CD4-positive, alpha-beta T cell treated with Interleukin-17A for 4 hours (primary cell): ENCODE measurements around the gene TAS1R2.

Experiments used
- DNase-seq: peaks from one replicate; pipeline ENCODE4 v3.0.0-alpha.2; 2020; ENCODE audit warnings: mixed read lengths

The TAS1R2 gene

GRCh38 chr1:18819203-18819602 lies 40.3 kb downstream of the TAS1R2 start:
- DNase-seq, result no peak

- DNase-seq, result no peak
Measured at GRCh38 chr1:18817795-18818435, 41.5 kb downstream of the TAS1R2 start.

- DNase-seq, result no peak
Measured at GRCh38 chr1:18817316-18817715, 42.1 kb downstream of the TAS1R2 start.

- DNase-seq, result no peak
Measured at GRCh38 chr1:18816808-18817207, 42.7 kb downstream of the TAS1R2 start.

- DNase-seq, result no peak
Measured at GRCh38 chr1:18814874-18815531, 44.5 kb downstream of the TAS1R2 start.

GRCh38 chr1:18814425-18814824 lies 45.0 kb downstream of the TAS1R2 start:
- no peak for DNase-seq

- no peak for DNase-seq
Measured at GRCh38 chr1:18812453-18812939, 47.0 kb downstream of the TAS1R2 start.

- no peak for DNase-seq
Measured at GRCh38 chr1:18811733-18812452, 47.6 kb downstream of the TAS1R2 start.

GRCh38 chr1:18809953-18810899 lies 49.2 kb downstream of the TAS1R2 start:
- DNase-seq, result no peak

- DNase-seq, result no peak
Measured at GRCh38 chr1:18808550-18808949, 50.9 kb downstream of the TAS1R2 start.

- DNase-seq, result no peak
Measured at GRCh38 chr1:18807334-18808063, 52.0 kb downstream of the TAS1R2 start.

- no peak for DNase-seq
Measured at GRCh38 chr1:18805925-18806849, 53.3 kb downstream of the TAS1R2 start.

GRCh38 chr1:18805150-18805879 lies 54.1 kb downstream of the TAS1R2 start:
- DNase-seq, result no peak

GRCh38 chr1:18803851-18804250 lies 55.6 kb downstream of the TAS1R2 start:
- no peak for DNase-seq

GRCh38 chr1:18803151-18803791 lies 56.2 kb downstream of the TAS1R2 start:
- no peak for DNase-seq

- no peak for DNase-seq
Measured at GRCh38 chr1:18802231-18802630, 57.2 kb downstream of the TAS1R2 start.

GRCh38 chr1:18800258-18800657 lies 59.2 kb downstream of the TAS1R2 start:
- no peak for DNase-seq

GRCh38 chr1:18799454-18799853 lies 60.0 kb downstream of the TAS1R2 start:
- DNase-seq, result no peak

GRCh38 chr1:18798946-18799345 lies 60.5 kb downstream of the TAS1R2 start:
- DNase-seq, result no peak

GRCh38 chr1:18798533-18798932 lies 60.9 kb downstream of the TAS1R2 start:
- DNase-seq, result no peak
